Activated CD4-positive, alpha-beta T cell treated with anti-CD3 and anti-CD28 coated beads for 48 hours (primary cell): ENCODE measurements around the gene ARPP21.
"Not testable (repeated sequence)": the region's sequence is repeated elsewhere in the genome, so short reads cannot be mapped to it uniquely, and the experiment has no call there.

ENCODE experiments used
- DNase-seq: peaks from one replicate; pipeline ENCODE4 v3.0.0-alpha.2; 2020

Gene ARPP21

DNA sequence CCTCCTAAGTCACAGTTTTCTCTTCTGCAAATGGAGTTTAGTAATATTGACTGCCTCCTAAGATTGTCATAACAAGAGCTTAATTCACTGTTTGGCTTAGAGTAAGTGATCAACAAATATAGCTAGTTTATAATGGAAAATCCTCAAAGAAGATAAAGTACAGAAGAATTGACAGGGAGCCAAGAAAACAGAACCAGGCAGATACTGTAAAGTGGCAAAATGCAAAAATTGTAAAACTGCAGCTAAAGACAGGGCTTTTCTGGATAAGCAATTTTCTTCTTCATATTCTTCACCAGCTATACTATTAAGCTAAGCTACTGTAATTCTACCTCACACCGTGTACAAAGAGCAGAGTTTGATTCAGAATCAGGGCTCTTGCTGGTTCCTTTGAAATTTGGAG, 148.6 kb downstream of the ARPP21 start:
- no peak for DNase-seq

DNA sequence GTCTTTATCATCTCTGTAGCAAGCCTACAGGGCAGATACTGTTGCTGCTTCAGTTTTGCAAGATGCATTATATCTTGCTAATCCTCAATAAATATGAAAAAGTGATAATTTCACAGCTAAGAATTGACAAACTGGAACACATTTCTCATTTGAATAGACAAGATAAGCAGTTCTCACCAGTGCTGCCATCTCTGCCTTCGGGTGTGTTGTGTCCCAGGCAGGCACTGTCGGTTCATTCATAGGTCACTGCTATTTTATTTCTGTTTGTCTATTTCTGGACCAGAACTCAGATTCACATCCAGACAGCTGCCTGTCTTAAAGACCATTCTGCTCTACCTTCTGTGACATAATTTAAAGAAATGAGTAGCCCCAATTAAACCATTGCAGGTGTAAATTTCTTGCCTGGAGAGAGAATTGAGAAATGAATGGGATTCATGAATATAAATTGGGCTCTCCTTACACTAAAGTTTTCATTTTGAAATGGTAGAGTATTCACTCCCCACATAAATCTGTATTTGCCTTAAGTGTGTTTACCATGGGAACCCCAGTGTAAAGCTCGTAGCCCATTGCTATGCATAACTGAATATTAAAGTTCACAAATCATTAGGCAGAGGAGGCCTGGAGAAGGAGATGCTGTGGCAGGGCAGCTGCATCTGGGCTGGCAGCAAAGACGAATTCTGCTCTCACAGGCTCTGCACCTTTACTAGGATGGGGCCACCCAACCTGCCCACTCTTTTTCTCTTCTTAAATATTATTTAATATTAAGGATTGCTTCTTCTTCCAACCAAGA, 149.9 kb downstream of the ARPP21 start:
- DNase-seq, result no peak

DNA sequence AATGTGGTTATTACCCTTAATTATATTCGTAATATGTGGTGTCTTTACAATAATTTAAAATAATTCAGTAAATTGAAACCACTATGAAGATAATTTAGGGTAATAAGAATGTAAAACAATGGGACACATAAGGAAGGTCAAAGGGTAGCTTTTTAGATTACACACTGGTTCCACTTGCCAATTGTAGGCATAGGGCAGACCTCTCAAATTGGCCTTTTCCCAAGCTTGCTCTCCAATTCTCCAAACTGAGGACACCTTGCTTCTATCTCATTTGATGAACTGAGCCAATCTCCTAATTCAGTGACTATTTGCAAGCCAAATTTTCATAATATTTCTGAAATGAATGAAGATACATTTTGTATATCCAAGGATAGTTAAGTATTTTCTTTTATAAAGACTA, 151.4 kb downstream of the ARPP21 start:
- no peak for DNase-seq

DNA sequence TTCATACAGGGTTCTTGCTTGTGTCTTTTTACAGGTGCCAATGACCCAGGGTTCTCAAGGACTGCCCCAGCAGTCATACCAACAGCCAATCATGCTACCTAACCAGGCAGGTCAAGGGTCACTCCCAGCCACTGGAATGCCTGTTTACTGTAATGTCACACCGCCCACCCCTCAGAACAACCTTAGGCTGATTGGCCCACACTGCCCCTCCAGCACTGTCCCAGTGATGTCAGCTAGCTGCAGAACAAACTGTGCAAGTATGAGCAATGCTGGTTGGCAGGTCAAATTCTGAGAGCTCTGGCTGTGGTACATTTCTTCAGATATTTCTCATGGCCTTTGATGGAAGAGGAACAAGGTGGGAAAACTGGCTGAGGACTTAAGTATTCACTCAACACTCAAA, 154.3 kb downstream of the ARPP21 start:
- no peak for DNase-seq

DNA sequence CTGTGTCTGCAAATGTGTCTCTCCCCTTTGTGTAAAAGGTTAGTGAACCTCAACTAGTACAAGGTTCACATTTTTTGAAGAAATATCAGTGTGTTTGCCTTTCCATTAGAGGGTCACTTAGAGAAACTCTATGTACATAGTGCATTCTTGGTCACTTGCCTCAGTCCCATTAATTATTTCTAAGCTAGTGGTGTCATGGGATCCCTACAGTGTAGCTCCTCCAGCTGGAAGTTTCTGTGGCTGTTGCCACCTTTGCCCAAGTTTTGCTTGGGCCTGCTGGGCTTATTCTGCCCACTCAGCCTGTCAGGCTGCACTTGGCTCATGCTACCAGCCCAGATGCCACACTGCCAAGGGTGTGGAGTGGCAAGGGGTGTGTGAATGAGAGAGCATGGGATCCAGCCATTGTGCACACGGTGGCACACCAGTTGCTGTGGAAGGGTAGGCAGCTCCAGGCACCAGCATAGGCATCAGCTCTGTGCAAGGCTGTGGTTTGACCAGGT, 161.7 kb downstream of the ARPP21 start:
- DNase-seq, result no peak

DNA sequence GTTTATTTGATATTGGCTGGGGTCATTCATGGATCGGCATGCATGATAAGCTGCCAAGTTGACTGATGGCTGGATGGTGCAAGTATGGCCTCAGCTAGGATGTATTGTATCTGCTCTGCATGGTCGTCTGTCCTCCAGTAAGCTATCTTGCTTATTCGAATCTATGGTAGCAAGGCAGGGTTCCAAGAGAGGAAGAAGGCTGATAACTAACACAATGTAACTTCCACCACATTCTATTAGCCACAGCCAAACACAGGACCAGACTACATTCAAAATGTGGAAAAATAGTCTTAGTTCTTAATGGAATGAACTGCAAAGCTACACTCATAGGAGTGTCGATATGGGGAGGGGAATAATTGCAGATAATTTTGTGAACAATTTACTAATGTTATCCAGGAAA, 175.2 kb downstream of the ARPP21 start:
- DNase-seq, result no peak

DNA sequence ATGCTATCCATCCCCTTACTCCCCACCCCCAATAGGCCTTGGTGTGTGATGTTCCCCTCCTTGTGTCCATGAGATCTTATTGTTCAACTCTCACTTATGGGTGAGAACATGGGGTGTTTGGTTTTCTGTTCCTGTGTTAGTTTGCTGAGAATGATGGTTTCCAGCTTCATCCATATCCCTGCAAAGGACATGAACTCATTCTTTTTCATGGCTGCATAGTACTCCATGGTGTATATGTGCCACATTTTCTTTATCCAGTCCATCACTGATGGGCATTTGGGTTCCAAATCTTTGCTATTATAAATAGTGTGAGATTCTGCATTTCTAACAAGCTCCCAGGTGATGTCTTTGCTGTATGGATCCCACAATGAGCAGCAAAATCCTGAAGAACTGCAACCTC, 176.5 kb downstream of the ARPP21 start:
- DNase-seq, result not testable (repeated sequence)

DNA sequence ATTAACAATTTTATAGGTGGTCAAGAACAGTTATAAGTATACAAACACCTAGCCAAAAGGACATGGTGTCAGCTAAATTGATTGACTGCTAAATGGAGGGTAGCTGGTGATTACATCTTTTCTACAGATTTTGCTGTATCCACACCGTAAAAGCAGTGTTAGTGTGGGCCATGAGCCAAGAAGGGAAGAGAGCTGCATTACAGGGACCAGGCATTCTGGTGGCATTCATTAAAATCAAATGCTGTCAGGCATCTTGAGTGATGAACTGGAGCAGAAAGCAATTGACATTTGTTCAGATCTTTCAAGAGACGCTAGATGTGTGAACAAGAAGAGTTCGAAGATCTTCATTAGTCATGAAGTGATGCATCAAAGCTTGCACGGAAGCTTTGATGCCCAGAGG, 177.9 kb downstream of the ARPP21 start:
- no peak for DNase-seq

DNA sequence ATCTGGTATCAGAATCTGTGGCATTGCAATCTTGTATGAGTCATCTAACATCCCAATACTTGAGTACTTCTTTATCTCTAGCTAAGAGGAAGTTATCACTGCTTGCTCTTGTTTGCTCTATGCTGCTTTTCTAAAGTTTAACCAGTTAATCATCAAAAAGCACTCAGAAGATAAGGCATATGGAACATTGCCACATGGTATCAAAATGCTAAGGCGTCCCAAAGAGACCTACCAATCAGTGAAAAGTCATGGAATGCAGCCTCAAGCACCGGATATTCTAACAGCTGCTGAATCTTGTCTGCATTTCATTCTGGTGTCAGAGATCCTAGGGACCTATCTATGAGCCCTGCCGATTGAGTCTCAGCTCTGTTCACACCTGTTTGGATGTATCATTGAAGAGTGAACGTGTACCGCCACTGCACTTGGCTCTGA, 192.8 kb downstream of the ARPP21 start:
- no peak for DNase-seq
